DMS114 treated with DMSO at 0.1 percent for 48 hours (cell line): ENCODE measurements around the gene GABBR2.

Source experiments
- DNase-seq: peaks from one replicate; lab custom pipeline; 2025; ENCODE audit not compliant: unreplicated experiment; lab: John Stamatoyannopoulos, UW

GABBR2 gene

DNA sequence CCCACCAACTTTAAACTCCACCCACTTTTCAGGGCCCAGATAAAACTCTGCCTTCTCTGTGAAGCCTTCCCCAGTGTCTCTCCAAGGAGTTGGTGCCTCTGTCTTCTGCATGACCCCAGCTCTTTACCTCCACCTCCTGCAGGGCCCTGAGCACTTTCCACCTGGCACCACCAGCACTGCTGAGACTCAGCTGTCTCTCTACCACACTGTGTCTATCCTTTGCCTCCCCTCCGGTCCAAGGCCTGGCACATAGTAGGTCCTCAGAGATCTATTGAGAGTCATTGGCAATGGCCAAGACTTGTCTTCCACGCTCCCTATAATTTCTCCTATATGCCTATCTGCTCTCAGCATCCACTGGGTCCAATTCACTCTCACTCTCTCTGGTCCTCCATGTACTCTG lies 12.9 kb upstream of the GABBR2 start:
- no peak for DNase-seq

DNA sequence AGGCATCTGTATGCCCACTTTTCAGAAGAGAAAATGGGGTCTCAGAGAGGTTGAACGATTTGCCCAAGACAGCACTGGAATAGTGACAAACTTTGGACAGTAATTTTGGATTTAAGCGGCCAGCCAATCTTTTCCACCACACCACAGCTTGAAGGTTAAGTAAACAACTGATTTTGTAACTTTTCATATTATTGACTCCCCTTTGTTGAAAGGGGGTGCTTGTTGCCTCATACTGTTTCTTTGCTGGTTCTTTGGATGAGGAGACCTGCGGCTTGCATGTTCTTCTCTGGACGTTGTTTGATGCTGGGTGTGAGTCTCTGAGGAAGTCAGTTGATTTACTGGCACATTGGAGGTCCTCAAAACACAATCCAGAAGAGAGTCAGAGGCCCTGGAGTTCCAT lies 11.7 kb upstream of the GABBR2 start:
- no peak for DNase-seq

DNA sequence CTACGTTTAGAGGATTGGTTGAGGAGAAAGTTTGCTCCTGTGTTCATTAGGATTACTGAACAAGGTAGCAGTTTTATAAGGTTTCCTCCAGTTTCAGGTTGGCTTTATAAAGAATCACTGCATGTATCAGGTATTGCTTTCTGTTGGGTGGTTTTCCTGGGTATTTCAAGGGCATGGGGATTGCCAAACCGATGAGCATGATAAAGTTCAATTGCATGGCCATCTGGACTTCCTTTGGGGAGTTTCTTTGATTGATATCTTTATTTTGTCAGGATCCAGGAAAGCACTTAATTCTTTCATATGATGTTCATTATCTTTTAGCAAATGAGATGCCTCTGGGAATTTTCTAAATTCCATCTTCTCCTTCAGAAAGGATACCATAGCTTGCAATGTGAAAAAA lies 10.3 kb upstream of the GABBR2 start:
- no peak for DNase-seq

DNA sequence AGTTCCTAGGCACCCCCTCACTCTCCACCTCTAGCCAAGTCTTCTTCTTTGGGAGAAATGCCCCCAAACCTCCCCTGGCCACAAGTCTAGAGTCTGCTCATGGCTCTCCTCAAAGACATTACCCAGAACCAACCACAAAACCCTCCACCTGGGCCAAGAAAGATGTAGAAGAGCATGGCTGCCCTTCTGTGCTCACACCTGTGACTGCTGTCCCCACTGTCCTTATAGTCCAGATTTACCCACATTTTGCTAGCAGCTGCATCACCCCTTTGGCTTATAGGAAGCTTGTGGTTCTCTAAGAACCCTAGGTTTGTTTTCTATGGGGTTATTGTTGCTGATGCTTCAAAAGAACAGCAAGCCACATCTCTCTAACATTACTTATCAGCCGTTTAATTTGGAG lies 6.1 kb upstream of the GABBR2 start:
- DNase-seq: no peak

DNA sequence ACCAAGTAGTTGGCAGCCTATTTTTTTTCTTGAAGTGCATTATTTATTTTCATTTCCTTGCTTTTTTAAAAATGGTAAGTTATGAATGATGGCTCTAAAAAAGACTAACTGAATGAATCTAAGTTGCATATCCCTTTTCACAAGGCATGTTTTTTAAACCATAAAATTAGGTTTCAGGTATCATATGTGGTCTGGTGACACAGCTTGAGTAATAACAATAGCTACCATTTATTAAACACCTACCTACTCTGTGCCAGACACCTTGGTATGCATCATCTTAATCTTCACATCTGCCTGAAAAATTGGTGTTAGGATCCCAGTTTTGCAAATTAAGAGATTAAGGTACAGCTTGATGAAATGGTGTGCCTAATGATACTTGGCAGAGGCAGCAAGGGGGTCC lies 4.3 kb upstream of the GABBR2 start:
- DNase-seq: no peak

DNA sequence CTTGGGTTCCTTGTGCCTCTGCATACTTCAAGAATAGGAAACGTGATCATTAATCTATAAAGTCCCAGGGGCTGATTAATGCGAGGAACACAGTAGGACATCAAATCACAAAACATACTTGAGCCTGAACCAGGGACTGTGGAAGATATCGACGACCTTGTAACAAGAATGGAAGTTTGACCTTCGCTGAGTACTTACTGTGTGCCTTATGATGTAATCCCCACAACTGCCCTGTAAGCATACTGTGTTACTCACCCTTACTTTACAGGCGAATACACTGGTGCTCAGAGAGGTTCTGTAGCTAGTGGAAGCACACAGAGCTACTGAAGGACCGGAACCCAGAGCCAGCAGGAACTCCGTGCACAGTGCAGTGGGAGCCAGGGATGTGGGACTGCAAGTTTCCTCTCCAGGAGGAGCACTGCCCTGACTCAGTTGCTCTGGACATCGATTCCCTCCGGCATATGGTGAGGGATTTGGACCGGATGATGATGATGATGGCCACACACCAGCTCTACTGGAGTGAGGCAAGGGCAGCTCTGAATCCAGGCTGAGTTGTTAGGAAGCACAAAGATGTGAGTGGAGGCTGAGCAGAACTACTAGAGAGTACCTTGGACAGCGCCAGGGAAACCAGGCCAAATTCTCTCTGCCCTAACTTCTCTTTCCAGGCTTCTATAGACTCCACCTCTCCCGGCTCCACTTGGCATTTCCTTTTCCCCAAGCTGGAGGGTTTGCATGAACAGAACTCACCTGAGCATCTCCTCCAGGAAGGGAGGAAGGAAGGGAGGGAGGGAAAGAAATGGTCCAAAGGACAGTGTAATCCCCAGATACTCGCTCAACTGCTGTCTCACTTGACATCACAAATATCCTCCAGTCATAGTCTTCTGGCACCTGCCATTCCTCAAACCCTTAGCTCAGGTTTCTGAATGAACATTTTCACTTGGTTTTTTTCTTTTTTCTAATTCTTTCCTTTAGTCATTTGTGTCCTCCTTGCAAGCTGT lies 1.5 kb upstream of the GABBR2 start:
- no peak for DNase-seq

DNA sequence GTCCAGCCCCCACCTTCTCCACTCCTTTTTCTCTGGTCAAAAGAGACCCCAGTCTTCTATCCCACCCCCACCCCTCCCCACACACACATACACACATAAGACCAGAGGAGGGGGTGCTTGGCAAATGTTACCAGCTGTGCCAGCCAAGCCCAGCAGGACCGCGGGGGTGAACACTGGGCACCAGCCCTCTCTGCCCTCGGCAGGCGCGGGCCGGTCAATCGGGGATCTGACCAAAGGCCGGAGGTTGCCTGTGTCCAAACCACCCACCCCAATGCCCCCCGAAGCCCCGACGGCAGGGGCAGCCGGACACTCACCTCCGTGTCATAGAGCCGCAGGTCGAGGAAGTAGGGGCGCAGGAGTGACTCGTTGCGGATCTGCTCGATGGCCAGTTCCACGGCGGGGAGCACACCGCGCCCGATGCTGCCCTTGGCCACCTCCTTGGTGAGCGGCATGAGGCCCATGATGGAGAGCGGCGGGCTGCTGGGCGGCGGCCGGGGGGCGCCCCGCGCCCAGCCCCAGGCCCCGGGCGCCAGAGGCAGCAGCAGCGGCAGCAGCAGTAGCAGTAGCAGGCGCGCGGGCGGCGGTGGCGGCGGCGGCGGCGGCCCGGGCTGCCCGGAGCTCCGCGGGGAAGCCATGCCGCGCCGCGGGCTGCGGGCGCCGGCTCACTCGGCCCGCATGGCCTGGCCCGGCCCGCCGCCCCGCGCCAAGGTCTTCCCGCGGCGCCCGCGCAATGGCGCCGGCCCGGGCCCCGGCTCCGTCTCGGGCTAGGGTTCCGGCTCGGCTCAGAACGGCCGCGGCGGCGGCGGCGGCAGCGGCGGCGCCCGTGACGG lies 417 bp downstream of the GABBR2 start:
- DNase-seq: no peak

DNA sequence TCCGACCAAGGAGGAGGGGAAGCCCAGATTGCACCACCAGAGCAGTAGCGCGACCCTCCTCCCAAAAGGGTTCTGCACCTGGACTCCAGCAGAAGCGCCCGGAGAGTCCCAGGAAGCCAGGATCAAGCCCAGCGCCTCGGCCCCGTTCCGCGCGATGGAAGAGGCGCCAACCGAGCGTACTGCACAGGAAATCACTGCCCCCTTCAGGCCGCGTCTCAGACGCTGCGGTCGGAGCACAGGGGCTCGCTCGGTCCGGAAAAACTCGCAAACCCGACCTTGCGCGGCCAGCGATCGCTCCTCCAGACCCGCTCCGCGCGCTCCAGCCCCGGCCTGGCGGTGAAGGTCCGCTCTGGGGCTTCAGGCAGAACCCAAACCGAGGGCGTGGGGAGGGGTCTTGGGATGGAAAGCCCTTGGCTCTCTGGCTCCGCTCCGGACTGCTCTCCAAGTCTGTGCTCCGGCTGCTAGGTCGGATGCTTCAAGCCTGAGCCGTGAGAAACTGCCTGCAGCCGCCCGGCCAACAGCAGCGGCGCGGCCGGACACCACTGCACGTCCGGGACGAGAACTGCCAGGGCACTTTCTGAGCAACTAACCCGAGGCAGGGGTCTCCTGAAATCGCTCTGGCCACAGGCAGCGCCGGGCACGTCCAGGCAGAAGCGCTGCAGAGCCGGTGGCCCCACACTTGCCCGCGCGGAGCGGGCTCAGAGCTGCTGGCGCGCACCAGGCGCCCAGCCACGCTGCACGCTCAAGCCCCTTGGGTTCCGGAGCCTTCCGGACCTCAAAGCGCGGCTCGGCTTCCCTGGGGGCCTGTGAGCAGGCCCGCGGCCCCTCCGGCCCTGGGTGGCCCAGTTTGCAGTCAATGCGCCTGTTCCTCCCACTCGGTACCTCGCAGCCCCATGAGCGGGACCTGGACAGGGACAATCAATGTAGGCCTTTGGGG lies 1.3 kb downstream of the GABBR2 start:
- DNase-seq: peak; percentile 40

DNA sequence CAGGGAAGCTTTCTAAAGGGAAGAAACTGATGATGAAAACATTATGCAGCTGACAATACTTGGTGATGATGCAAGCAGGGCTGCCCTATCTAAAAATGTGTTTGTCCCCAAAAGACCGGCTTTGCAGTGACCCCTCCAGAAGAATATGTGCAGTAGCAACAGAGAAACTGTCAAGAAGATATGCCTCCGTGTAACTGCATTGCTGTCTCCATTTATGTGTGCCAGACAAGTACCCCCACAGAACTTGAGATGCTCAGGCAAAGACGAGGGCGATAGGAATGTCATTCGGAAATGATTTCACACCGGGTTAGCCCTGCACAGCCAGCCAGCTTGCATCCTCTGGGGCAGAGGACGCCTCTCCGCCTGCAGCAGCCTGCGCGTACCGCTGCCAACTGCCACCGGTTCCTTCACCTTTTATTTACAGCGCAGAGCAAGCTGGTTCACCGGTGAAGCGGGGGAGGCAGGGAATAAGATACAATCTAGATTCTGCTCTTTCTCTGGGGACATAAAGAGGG lies 2.0 kb downstream of the GABBR2 start:
- DNase-seq: no peak

DNA sequence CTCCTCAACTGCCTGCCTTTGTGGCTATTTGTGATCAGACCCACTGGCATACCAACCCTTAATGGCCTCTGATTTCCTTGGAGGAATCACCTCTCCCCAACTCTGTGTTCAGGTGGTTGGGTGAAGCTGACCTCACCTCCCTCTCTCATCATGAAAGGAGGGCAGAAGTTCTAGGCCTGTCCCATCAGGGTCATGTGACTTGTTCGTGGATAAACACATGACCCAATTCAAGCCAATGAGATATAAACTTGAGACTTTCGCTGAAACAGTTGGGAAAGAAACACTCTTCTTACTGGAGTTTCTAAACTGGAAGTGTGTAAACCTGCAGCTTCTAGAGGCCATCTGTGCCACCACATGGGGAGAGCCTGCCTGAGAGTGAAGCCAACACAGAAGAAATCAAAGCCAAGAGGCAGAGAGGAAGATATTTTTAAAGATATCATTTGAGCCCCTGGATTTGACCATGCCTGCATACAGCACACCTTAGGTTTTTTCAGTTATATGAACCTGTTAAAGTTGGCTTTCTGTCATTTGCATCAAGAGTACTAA lies 5.8 kb downstream of the GABBR2 start:
- DNase-seq: no peak

DNA sequence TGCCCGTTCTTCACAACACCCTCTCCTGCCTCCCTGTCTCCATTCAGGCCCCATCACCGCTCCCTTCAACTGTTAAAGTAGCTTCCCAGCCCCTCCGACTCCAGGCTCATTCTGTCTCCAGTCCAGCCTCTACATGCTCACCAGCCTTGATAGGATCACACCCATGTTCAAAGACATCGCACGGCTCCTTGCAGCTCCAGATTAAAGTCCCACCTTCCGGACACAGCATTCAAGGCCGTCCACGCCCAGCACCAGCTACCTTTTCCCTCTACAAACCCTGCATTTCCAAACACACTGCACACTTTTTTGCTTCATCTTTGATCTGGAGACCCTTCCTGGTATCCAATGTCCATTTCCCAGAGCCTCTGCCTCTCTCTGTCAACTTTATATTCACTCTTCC lies 6.4 kb downstream of the GABBR2 start:
- DNase-seq: no peak

DNA sequence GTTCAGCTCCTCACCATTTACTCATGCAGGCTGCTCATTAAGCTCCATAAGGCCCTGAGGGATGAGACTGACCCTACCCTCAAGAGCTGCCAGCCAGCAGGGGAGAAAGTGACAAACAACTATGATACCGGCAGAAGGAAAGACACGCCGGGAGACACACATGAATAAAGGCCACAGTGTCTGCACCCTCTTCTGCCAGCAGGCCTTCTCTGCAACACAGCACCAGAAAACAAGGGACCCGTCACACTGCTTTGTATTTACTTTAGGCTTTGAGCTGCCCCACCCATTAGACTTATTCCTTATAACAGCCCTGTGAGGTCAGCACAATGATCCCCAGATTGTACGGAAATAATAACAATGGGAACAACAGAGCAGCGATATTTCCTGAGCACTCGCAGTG lies 7.2 kb downstream of the GABBR2 start:
- no peak for DNase-seq

DNA sequence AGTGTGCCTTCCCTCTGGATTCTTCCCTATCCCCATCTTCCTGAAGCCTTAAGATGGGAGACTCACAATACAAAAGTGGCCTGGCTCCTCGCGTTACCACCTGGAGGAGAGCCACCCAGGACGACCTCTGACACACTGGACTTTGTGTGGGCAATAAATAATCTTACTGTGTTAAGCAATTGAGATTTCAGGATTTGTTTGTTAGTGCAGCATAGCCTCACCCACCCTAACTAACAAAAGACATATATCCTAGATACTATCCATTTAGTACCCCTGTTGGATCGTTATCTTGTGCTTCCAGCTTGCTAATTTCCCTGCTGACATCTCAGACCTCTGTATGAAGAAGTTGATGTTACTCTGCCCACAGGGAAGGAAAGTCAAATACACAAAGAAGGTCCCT lies 7.9 kb downstream of the GABBR2 start:
- DNase-seq: no peak

DNA sequence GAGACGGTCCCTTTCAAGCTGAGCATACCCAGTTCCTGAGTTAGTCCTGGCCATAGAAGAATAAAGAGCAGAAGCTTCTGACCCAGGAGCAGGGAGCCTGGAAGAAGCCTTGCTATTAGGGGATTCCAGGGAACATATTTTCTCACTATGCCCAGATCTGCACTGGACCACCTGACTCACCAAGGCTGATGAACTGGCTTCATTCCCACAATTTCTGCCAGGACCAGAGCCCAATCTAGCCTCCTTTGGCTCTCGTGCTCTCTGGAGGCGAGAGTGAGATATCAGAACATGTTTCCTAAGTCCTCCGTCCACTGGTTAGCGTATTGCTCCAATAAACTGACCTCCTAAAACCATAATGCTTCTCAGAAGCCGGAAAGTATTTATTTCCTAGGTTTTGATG lies 9.9 kb downstream of the GABBR2 start:
- no peak for DNase-seq

DNA sequence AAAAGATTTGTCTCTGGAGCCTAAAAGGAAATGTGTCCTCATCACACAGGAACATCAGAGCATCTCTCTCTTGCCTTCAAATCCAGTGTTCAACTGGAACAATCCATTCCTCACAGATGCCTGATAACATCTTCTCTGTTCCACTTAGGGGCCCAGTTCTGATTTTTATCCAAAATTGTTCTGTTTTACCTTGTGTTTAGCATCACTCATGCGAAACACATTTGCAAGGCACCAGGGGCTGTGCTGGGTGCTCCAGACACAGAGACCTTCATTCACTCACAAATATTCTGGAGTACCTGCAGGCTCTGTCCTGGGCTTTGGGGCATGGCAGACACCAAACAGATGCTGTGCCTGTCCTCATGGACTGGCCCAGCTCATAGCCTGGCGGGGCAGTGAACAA lies 13.8 kb downstream of the GABBR2 start:
- DNase-seq: no peak

DNA sequence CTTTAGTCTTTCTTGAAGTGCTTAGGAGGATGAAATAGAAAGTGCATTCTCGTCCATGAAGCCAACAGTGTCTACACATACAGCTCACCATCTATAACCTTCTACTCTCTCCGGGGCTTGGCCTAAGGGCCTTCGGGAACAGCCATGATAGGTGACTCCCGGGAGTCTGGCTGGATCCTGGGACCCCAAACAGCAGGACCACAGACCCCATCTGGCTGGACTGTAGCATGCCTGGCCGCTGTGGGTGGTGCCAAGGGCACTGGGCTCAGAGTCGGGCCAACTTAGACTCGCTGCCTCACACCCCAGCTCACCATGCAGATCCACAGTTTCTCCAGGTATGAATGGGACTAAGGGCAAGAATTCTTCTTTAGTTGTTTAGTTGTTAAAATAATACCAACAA lies 16.3 kb downstream of the GABBR2 start:
- DNase-seq: no peak

DNA sequence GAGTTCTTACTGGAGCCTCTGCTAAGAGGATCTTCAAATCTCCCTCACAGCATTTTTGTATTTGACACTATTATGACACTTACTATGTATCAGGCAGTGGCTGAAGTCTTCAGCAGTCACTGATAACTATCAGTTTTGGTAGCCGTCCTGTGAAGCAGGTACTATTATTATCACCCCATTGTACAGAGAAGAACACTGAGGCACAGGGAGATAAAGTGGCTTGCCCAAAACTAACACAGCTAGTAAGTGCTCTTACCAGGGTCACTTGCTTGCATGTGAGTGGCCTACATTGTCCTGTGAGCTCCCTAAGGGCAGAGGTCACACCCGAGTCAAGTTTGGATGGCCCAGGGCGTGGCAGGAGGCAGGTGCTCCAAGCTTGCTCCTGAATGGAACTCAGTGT lies 16.8 kb downstream of the GABBR2 start:
- no peak for DNase-seq

DNA sequence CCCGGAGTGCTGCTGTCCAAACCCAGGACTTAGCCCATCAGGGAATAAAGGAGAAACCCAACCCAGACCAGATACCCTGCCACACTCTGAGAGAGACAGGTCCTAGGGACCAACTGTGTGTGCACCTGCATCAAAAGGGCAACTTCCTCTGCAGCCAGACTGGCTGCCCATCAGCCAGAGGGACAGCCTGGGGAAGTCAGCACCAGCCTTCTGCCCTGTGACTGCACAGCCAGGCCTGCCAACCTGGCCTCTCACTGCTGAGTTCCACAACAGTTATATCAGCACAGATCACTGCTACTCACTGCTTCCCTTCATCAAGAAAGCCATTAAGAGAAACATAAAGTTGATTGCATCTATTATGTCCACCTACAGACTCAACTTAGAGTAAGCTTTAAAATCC lies 18.0 kb downstream of the GABBR2 start:
- no peak for DNase-seq

DNA sequence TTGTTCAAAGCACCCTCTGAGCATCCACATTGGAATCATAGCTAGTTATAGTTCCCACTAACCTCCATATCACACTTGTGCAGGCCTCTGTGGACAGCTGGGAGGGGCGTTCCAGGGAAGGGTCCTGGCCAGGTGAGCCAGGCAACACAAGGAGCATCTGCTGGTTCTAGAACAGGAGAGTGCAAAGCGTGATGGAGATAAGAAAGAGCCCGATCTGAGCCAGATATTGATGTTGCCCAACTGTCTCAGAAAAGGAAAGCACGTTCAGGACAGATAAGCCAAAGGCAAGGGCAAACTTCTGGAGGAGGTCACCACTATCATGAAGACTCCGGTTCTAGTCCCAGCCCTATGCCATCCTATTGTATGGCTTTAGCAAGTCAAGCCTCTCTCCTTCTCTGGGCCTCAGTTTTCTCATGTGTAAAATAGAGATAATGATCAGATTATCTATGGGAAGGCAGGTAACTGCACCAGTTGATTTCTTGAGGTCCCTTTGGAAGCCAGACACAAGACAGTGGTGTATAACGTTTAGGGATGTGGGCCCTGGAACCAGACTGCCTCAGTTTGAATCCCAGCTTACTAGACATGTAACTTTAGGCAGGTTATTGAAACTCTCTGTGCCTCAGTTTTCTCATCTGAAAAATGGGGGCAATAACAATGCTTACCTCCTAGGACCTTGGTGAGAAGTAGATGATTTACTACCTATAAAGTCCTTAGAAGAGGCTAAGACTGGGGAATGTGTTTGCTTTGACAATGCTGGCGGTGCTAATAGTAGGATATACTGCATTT lies 19.8 kb downstream of the GABBR2 start:
- DNase-seq: no peak

DNA sequence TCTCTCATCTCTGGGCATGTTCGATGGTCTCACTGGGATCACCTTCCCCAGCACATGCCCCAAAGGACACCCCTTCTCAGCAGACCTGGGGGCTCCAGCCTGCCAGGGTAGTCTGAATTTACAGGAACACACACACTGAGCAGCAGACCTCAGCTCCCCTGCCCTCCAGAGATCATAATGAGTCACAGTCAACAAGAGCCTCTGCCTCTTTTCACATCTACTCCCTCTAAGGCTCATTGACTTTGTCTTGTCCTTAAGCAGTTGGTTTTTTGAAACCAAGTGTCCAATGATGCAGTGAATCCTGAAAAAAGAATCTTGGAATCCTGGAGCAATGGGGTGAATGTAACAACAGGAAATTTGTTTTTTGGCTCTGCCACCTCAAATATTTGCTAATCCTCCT lies 20.8 kb downstream of the GABBR2 start:
- DNase-seq: no peak
